Liver (tissue), 3 donors: ENCODE results near the gene RALGPS1.

Experiments
- ATF3 ChIP-seq: IDR thresholded peaks from 2 replicates; pipeline ENCODE4 v1.6.1; 2016; ENCODE audit warnings: antibody characterized with exemption
- EGR1 ChIP-seq, 2 donors: IDR thresholded peaks; 2 replicates each; pipeline ENCODE4 v1.6.1; 2016 to 2018; ENCODE audit warnings: antibody characterized with exemption in 2 of 2, low read depth in 2 of 2
- GABPA ChIP-seq, 2 donors: IDR thresholded peaks in 1 of 2; conservative IDR thresholded peaks in 1 of 2; 2 replicates each; pipeline ENCODE4 v1.6.1; 2016; ENCODE audit warnings: antibody characterized with exemption in 2 of 2, mild to moderate bottlenecking in 1 of 2, moderate library complexity in 1 of 2
- HNF4G ChIP-seq: IDR thresholded peaks from 2 replicates; pipeline ENCODE4 v1.6.1; 2016; ENCODE audit warnings: antibody characterized with exemption
- JUND ChIP-seq, 2 donors: IDR thresholded peaks; 2 replicates each; pipeline ENCODE4 v1.6.1; 2016; ENCODE audit warnings: antibody characterized with exemption in 2 of 2
- REST ChIP-seq: IDR thresholded peaks from 2 replicates; pipeline ENCODE4 v1.6.1; 2016; ENCODE audit warnings: antibody characterized with exemption, mild to moderate bottlenecking
- SP1 ChIP-seq: IDR thresholded peaks from 2 replicates; pipeline ENCODE4 v1.6.1; 2018; ENCODE audit warnings: antibody characterized with exemption, mild to moderate bottlenecking
- TAF1 ChIP-seq: conservative IDR thresholded peaks from 2 replicates; pipeline ENCODE4 v1.6.1; 2016; ENCODE audit warnings: antibody characterized with exemption, mild to moderate bottlenecking
- YY1 ChIP-seq: IDR thresholded peaks from 2 replicates; pipeline ENCODE4 v1.6.1; 2016; ENCODE audit warnings: antibody characterized with exemption, mild to moderate bottlenecking
- ZBTB33 ChIP-seq: IDR thresholded peaks from 2 replicates; pipeline ENCODE4 v1.6.1; 2016; ENCODE audit warnings: antibody characterized with exemption
- TF ChIP-seq, protein P1 (sequence below): fragments of 150-350 bp; IDR thresholded peaks from 2 replicates; pipeline ENCODE4 v1.5.1; 2017; ENCODE audit warnings: improper control_type of control experiment, low read depth, low read length; ENCODE audit not compliant: missing input control
- TF ChIP-seq, protein P2 (sequence below): IDR thresholded peaks from 2 replicates; pipeline ENCODE4 v1.6.1; 2016; ENCODE audit warnings: antibody characterized with exemption
- donor health status: healthy.
- donor health status: healthy.

GRCh38 chr9:127053960-127054359 is 139.4 kb downstream of the RALGPS1 start:
- TF ChIP-seq GABPA (IDR thresholded peaks at IDR 0.05 in 1 of 2, conservative IDR thresholded peaks at IDR 0.05 in 1 of 2) (no peak), YY1 (no peak), TAF1 (no peak), ATF3 (no peak), REST (no peak), HNF4G (no peak), SP1 (no peak), ZBTB33 (no peak), JUND (IDR thresholded peaks at IDR 0.05) (no peak), EGR1 (IDR thresholded peaks at IDR 0.05; ENCODE audit: low read depth in 2 of 2) (no peak)
- TF ChIP-seq, protein P1, sequence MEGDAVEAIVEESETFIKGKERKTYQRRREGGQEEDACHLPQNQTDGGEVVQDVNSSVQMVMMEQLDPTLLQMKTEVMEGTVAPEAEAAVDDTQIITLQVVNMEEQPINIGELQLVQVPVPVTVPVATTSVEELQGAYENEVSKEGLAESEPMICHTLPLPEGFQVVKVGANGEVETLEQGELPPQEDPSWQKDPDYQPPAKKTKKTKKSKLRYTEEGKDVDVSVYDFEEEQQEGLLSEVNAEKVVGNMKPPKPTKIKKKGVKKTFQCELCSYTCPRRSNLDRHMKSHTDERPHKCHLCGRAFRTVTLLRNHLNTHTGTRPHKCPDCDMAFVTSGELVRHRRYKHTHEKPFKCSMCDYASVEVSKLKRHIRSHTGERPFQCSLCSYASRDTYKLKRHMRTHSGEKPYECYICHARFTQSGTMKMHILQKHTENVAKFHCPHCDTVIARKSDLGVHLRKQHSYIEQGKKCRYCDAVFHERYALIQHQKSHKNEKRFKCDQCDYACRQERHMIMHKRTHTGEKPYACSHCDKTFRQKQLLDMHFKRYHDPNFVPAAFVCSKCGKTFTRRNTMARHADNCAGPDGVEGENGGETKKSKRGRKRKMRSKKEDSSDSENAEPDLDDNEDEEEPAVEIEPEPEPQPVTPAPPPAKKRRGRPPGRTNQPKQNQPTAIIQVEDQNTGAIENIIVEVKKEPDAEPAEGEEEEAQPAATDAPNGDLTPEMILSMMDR: no peak
- TF ChIP-seq, protein P2, sequence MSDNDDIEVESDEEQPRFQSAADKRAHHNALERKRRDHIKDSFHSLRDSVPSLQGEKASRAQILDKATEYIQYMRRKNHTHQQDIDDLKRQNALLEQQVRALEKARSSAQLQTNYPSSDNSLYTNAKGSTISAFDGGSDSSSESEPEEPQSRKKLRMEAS: no peak
